DMS114 treated with DMSO at 0.1 percent for 48 hours (cell line): Measurements from ENCODE around the gene NAALAD2.
"Not testable (repeated sequence)": the region's sequence is repeated elsewhere in the genome, so short reads cannot be mapped to it uniquely, and the experiment has no call there.

Source experiments
- DNase-seq: peaks from one replicate; lab custom pipeline; 2025; ENCODE audit not compliant: unreplicated experiment; lab: John Stamatoyannopoulos, UW

Gene NAALAD2

GRCh38 chr11:90134478-90135003 lies at the start of gene NAALAD2:
NAALAD2 (plus strand) TSS chr11:90134663; CDS start chr11:90134759, 96 bp downstream.
- no peak for DNase-seq

DNA sequence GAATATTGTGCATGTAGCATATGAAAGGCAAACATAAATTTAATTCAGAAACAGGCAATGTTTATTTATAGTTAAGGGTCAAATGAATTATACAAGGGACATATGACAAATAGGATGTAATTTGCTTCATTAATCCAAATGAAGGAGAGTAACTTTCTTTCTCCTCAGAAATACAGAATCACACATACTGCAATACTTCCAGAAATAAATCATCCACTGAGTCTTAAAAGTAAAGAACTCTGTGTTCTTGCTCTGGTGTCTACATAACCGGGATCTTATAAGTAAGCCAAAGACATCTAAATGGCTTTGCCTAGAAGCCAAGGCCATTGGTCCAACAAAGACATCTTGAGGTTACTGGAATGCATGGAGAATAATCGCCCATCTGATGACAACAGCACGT lies 48.8 kb upstream of the NAALAD2 start, which contains the start of gene UBTFL1:
TSS of gene UBTFL1 (plus strand) at position 301 of the 400 bp plus-strand sequence. CDS start at position 301, 0 bp downstream.
- DNase-seq: not testable (repeated sequence)

GRCh38 chr11:90088731-90089130 lies 45.7 kb upstream of the NAALAD2 start:
- DNase-seq: not testable (repeated sequence)

- not testable (repeated sequence) for DNase-seq
These were observed 39.1 kb upstream of the NAALAD2 start for GRCh38 chr11:90095230-90095924.

DNA sequence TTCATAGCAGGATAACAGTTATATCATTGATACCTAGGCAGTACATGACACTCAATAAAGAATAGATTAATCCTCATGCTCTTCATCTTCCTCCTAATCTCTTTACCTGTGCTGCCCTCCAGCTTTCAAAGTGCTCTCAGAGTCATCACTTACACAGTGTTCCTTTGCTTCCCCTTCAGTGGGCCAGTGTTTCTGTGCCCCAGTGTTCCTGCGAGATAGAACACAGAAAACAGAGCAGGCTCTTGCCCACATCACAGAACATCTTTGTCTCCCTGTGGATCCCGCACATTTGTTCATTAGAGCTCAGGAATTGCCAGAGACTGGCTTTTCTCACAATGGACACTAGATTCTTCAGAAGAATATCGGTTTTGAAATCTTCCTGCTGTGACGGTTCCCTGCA lies 36.2 kb upstream of the NAALAD2 start:
- not testable (repeated sequence) for DNase-seq

DNA sequence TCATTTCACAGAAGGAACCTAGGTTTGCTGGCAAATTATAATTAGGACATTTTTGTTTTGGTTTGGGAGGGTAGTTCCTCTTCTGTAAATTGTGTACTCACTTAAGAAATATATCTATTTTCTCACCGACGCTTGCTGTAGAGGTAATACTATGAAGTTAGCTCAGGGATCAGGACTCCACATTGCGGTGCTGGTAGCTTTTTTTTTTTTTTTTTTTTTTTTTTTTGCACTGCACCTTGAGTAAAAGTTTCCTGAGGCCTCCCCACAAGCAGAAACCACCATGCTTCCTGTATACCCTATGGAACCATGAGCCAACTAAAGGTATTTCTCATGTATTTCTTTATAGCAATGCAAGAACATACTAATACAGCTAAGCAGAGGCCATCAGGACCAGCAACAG lies 34.0 kb upstream of the NAALAD2 start:
- DNase-seq: no peak

DNA sequence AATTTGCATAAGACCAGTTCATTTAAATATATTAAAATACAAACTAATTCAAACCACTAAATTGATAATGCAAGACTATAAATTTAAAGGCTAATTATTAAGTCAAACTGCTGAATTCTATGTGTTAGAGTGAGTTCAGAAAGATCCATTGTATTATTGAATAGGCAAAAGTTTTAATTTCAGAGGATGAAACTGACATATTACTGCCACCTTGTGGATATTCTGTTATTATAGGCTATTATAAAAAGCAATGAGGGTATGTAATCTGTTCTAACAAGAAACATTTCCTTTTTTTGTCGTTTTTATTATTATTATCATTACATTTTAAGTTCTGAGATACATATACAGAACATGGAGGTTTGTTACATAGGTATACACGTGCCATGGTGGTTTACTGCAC lies 20.9 kb upstream of the NAALAD2 start:
- no peak for DNase-seq

DNA sequence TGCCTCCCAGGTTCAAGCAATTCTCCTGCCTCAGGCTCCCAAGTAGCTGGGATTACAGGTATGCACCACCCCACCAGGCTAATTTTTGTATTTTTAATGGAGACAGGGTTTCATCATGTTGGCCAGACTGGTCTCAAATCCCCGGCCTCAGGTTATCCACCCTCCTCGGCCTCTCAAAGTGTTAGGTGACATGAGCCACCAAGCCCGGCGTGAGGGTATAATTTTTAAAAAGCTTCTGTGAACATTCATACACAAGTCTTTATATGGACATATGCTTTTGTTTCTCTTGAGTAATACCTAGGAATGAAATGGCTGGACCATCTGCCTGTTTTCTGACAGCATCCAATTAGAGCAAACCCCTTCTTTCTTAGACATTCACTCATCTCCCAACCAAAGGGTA lies 14.3 kb upstream of the NAALAD2 start:
- no peak for DNase-seq

- no peak for DNase-seq
These were observed 10.1 kb upstream of the NAALAD2 start for GRCh38 chr11:90124371-90124770.

DNA sequence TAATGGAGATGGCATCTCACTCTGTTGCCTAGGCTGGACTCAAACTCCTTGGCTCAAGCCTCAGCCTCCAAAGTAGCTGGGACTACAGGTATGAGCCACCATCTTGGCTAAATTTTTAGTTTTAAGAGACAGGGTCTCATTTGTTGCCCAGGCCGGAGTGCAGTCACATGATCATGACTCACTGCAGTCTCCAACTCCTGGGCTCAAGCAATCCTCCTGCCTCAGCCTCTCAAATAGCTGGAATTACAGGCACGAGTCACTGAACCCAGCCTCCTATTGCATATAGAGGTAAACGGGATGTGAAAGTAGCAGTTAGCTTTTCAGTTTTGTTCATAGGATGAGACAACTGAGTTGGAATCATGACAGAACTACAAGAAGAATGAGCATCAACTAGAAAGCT lies 9.5 kb upstream of the NAALAD2 start:
- DNase-seq: no peak

DNA sequence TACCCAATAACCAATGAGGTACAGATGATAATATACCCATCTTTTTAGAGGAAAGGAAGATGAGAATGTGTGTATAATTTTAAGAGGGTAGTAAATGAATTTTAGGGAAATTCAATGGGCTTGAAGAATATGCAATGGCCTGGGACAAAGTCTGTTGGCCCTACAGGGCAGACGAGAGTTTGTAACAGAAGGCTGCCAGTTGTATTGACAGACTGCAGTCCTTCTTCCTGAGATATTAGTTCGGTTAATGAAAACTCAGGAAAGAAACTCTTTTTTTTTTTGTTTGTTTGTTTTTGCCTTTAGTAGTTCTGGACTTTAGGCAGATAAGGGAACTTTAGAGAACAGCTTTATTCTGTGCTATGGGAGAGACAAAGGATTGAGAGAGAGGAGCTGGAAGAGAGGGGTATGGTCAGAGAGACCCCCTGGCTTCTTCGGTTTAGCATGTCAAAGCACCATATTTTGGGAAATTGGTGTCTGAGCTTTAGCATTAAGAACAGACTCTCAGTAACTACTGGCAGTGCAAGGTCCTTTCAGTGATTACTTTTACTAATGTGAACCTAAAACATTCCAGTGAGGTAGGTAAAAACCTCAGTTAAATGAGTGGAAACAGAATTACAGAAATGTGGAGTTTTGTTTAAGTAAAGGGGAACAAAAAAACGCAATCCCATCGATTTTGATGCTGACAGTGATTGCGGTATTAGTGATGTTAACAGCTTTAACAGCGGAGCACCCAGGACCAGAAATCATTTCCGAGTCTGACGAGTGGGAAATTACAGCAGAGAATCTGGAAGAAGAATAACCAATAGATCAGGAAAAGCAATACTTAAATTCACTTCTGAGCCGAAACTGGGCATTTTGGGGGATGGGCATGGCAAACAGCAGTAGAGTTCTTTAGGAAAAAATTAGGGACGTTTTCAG lies 644 bp upstream of the NAALAD2 start:
- DNase-seq: no peak

DNA sequence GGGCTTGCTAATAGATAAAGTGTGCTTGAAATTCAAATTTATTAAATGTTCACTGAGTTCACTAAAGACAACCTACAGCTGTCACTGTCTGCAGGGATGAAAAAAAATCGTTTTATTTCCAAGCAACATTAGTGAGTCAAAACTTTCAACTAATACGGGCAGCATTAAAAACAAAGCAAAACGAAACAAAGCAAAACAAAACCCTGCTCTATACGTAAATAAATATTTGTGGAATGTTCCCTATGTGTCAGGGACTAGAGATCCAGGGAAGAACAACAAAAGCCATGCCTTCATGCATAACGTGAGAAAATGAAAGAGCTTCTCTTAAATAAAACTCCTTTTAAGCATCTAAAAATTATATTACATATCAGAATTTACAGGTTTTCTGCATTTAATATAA lies 553 bp downstream of the NAALAD2 start:
- DNase-seq: no peak

GRCh38 chr11:90148900-90149299 lies 14.4 kb downstream of the NAALAD2 start:
- DNase-seq: no peak

- not testable (repeated sequence) for DNase-seq
These were observed 32.6 kb downstream of the NAALAD2 start for GRCh38 chr11:90166982-90167573.

DNA sequence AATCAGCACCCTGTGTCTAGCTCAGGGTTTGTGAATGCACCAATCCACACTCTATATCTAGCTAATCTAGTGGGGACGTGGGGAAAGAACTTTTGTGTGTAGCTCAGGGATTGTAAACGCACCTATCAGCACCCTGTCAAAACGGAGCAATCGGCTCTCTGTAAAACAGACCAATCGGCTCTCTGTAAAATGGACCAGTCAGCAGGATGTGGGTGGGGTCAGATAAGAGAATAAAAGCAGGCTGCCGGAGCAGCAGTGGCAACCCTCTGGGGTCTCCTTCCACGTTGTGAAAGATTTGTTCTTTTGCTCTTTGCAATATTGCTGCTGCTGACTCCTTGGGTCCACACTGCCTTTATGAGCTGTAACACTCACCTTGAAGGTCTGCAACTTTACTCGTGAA lies 33.2 kb downstream of the NAALAD2 start:
- not testable (repeated sequence) for DNase-seq

DNA sequence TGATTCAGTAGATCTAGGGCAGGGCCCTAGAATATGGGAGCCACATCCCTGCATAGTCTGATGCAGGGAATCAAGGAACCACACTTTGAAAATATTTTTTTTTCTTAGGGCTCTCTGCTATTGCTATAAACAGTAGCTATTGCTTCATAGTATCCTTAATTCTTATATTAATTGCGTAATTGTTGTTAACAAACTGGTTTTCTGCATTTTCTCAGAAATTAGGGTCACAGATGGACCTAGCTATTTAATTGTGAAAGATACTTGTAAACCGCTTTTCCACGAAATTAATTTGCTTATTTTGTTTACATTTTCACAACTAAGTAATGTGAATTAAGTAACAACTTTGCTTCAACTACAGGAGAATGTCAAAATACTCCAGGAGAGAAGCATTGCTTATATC lies 34.1 kb downstream of the NAALAD2 start:
- DNase-seq: no peak

DNA sequence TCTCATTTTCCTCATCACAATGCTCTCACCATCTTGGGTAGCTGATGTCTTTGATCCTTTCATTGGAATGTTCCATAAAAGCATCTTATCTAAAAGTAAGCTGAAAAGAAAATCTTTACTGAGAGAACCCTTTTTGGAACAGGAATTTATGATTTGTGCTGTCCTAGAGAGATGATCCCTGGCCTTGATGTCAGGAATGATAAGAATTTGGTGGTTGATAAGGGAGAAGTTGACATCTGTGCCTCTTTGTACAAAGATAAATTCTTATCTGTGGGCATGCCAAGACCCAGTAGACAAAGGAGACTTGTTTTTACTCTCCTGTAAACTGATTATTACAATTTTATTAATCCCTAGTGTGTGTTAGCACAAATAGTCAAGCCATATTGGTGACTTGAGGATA lies 36.9 kb downstream of the NAALAD2 start:
- no peak for DNase-seq

DNA sequence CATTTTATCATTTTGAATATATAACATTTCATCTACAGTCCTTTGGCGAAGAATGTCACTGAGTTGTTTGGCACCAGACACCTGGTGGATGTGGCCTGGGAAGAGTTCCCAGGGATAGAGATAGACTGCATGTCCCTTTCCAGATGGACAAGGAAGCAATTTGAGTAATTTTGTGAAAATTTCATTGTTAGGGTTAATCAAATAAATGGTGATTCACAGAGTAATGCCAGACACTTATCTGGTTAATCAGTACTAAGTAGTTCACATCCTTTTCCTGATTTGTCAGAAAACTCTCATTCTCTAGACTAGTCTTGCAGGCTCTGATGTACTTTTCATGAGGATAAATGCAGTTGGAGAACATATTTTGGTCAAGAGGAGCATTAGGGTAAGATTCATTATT lies 41.6 kb downstream of the NAALAD2 start:
- DNase-seq: no peak

- DNase-seq: no peak
These were observed 44.3 kb downstream of the NAALAD2 start for GRCh38 chr11:90178751-90179150.

DNA sequence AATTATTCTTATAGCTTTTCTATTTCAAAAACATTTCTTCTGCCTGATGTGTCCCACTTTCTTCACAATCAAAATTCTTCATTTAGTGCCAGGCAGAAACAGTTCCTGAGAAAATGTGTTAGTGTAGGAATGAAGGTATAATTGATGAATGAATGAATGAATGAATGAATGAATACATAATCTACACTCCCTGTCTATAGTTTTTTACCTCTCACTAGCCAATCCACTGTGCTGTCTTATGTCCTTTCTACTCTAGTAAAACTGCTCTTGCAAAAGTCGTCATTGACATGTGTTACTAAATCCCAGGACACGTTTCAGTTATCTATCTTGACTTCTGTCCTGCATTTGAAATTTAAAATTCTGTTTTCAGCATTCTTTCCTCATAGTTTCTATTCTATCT lies 45.5 kb downstream of the NAALAD2 start:
- DNase-seq: no peak

DNA sequence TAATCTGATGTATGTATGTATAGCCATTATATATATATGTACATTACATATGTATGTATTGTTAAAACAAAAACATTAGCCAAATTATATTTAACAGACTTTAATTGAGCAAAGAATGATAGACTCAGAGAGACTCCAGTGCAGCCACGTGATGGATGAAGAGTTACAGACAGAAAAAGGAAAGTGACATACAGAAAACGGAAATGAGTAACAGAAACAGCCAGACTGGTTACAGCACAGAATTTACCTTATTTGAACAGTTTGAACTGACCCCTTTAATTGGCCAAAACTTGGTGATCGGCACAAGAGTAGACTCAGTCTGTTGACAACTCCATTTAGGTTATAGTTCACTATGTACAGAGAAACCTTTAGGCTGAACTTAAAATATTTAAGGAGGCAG lies 53.4 kb downstream of the NAALAD2 start:
- no peak for DNase-seq
